Stimulated activated CD4-positive, alpha-beta T cell treated with anti-CD3 and anti-CD28 coated beads, Interleukin-2, amount 100 ng/mL, for 24 hours (primary cell): ENCODE data around the gene TRERF1.
A peak's percentile ranks its signal among the peaks of the same experiment; 100 is the strongest.
"Not testable (repeated sequence)": the region's sequence is repeated elsewhere in the genome, so short reads cannot be mapped to it uniquely, and the experiment has no call there.

Source experiments
- DNase-seq, 2 donors: peaks; one replicate each; pipeline ENCODE4 v3.0.0-alpha.2; 2020

TRERF1 gene

GRCh38 chr6:42451333-42452170 lies at the start of gene TRERF1:
Gene TRERF1, minus strand, starts transcription at chr6:42451926. Its CDS starts 182,336 bp downstream, at chr6:42269590.
- DNase-seq = peak; percentile 57 to 59

- DNase-seq = no peak
Observed at GRCh38 chr6:42498473-42499128, 46.9 kb upstream of the TRERF1 start.

- DNase-seq = no peak
Observed at GRCh38 chr6:42493914-42494539, 42.3 kb upstream of the TRERF1 start.

GRCh38 chr6:42488129-42488528 lies 36.4 kb upstream of the TRERF1 start:
- no peak for DNase-seq

GRCh38 chr6:42484261-42484660 lies 32.5 kb upstream of the TRERF1 start:
- no peak for DNase-seq

- DNase-seq = no peak
Observed at GRCh38 chr6:42482174-42482573, 30.4 kb upstream of the TRERF1 start.

- DNase-seq = no peak
Observed at GRCh38 chr6:42471714-42472113, 20.0 kb upstream of the TRERF1 start.

GRCh38 chr6:42471142-42471541 lies 19.4 kb upstream of the TRERF1 start:
- no peak for DNase-seq

GRCh38 chr6:42468273-42468672 lies 16.5 kb upstream of the TRERF1 start:
- no peak for DNase-seq

GRCh38 chr6:42467651-42468050 lies 15.9 kb upstream of the TRERF1 start:
- no peak for DNase-seq

GRCh38 chr6:42466470-42466869 lies 14.7 kb upstream of the TRERF1 start:
- DNase-seq = not testable (repeated sequence)

- no peak for DNase-seq
Observed at GRCh38 chr6:42462474-42462972, 10.8 kb upstream of the TRERF1 start.

GRCh38 chr6:42460883-42461282 lies 9.2 kb upstream of the TRERF1 start:
- no peak for DNase-seq

- no peak for DNase-seq
Observed at GRCh38 chr6:42459888-42460287, 8.2 kb upstream of the TRERF1 start.

GRCh38 chr6:42454428-42454791 lies 2.7 kb upstream of the TRERF1 start:
- no peak for DNase-seq

GRCh38 chr6:42453654-42454427 lies 2.1 kb upstream of the TRERF1 start:
- DNase-seq = peak in 1 of 2 donors; percentile 11

GRCh38 chr6:42453031-42453653 lies 1.4 kb upstream of the TRERF1 start:
- DNase-seq = peak; percentile 77 to 81

GRCh38 chr6:42452171-42453030 lies 675 bp upstream of the TRERF1 start:
- peak; percentile 54 to 55 for DNase-seq

- peak; percentile 40 to 55 for DNase-seq
Observed at GRCh38 chr6:42450477-42451332, 1.0 kb downstream of the TRERF1 start.

- no peak for DNase-seq
Observed at GRCh38 chr6:42449917-42450476, 1.7 kb downstream of the TRERF1 start.
